Suppressor macrophage treated with lipopolysaccharide for 4 hours (primary cell): ENCODE data around the gene NRXN3.

Source experiments
- DNase-seq: peaks from one replicate; pipeline ENCODE4 v3.0.0-alpha.2; 2020

The NRXN3 gene

DNA sequence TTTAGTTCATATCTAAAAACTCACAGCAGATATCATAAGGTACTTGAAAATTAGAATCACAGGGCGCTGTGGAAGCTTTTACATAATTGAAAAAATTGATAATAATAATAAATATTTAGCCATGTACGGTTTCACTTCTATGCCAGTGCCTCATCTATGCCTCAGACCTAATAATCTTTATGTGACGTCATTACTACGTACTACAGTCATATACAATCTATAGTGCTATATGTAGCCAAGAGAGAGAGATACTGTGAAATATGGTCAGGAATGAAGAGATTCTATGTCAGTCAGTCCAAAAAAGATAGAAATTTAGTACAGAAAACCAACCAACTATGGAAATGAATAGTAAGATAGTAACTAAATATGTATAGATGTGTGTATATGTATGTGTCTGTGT is 1010.5 kb downstream of the NRXN3 start:
- DNase-seq, result no peak

DNA sequence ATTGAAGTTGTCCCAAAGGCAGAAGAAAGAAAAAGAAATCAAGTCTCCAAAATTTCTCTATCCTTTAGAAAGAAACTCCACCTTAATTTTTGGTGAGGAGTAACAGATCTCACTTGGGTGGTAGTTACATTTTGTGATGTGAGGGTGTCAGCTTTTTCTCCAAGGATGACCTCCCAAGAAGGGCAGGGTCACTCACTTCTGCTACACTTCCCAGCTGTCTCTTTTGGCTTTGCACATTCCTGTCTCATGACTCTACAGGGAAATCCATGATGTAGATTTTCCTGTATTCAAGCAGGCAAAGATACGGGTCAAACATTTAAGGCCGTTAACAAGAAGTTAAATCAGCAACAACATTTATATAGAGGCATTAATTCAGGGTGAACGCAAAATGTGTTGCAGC is 1016.4 kb downstream of the NRXN3 start:
- no peak for DNase-seq

DNA sequence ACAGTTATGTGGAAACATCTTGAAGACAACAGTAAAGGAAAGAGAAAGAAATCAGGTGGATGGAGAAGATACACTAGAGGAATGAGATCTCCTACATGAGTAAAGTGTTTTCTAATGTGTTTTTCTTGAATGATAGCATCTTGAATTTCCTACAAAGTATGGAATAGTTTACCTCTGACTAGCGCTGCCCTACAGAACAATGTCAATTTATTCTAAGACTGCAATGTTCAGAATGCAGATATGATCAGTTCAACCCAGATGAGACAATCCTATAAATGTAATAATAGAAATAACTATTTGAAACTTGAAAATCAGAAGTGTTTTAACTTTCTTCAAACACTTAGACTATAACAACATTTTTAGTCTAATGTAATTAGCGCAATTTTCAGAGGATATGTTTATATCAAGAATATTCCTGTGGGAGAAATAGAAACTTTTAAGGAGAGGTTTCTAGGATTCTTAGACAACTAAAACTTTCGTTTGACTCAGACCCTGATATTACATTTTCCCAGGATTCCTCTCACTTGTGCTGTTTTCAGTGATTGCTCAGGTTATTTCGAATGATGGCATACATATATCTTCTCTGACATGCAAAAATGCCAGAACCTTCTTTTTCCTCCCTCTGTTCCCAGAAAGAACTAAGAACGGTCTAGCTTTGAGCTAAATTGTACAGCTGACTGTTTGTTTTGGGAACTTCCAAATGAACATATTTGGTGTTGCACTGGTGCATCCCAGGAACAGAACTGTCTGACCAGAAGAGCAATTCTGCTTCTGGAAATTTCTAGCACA is 1023.7 kb downstream of the NRXN3 start:
- no peak for DNase-seq

DNA sequence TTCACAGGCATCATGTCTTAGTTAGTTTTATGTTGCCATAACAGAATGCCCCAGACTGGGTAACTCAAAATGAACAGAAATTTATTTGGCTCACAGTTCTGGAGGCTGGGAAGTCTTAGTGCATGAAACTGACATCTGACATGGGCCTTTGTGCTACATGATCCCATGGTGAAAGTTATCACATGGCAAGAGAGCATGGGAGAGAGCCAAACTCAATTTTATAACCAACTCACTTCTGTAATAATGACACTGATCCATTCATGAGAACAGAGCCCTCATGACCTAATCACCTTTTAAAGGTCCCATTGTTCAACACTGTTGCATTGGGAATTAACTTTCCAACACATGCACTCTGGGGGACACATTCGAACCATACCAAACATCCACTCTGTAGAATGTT is 1026.0 kb downstream of the NRXN3 start:
- no peak for DNase-seq

DNA sequence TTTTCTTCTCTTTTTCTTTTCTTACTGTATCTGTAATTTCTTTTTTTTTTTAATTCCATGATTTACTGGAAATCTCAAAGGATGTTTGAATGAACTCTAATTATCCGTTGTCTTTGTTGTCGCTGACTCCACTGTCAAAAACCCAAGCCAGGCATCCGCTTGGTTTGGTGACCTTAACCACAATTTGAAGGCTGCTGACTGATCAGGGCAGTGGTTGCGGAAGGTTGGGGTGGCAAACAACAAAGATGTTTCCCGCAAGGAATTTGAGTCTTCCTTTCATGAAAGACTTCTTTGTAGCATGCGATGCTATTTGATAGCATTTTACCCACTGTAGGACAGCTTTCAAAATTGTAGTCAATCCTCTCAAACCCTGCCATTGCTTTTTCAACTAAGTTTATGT is 1027.3 kb downstream of the NRXN3 start:
- DNase-seq, result no peak

DNA sequence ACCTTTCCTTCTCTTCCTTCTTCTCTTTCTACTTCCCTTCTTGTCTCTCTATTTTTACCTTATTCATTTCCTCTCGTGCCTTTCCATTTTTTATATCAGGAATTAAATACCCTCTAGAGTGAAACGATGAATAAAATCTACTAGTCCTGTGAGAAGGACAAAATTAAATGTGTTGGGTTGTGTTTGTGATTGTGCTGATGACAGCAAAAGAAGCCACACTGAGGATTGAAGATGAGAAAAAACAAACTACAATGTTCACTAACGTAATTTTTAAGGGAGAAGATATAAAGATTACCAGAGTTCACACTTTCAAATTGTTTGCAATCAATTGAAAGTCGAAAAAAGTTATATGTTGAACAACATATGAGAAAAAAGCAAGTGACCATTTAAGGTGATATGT is 1029.0 kb downstream of the NRXN3 start:
- DNase-seq, result no peak

DNA sequence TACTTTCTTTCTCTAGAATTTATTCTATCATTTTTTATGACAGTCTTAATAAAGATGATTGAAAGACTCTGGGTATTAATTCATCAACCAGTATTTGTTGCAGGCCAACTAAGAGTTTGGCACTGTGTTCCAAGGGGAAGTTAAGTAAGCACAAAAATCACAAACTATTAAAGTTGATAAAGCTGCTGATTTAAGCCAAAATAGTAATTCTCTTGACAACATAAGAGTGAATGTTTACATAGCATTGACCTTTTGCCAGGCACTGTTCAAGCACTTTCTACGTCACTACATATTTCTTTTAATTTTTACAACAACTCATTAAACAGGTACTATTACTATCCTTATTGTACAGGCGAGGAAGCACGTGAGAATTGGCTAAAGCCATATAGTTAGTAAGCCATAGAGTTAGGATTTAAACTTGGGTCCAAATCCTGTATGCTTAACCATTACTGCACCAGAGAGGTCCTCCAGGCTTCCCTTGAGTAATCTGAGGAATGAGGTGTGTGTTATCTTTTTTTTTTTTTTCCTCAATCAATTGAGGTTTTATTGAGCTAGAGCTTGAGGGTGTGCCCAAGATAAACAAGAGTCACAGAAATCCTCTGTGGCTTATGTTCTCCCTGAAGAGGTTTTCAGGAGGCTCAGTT is 1031.5 kb downstream of the NRXN3 start:
- DNase-seq, result no peak

DNA sequence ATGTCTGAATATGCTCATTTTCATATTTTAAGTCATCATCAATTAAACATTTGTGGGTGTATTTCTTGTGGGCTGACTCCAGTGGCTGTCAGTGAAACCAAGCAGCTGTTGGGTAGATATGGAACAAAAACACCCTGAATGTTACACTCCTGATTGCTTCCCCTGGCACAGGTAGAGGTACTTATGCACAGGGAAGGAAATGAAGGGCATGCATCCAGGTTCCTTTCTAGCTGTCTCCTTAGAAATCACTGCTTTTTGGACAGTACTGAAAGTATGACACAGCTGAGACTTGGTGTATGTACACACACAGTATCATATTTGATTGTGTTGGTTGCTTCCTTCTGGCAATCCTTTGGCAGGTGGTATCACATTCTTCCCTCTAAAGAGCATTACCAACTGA is 1034.4 kb downstream of the NRXN3 start:
- no peak for DNase-seq

DNA sequence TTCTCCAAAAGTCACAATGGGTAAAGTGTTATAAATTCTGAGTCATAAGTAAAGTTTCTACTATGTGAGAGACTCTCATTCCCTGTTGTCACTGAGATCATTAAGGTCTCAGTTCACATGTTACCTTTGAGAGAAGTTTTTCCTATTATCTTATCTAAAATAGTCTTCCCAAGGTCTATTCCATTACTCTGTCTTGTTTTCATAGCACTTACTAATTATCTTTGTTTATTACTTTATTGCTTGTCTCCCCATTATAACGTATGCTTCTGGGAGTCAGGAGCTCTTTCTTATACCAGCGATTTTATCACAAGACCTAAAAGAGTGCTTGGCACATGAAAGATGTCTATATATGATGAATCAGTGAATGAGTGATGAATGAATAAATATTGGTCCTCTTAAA is 1039.2 kb downstream of the NRXN3 start:
- no peak for DNase-seq

DNA sequence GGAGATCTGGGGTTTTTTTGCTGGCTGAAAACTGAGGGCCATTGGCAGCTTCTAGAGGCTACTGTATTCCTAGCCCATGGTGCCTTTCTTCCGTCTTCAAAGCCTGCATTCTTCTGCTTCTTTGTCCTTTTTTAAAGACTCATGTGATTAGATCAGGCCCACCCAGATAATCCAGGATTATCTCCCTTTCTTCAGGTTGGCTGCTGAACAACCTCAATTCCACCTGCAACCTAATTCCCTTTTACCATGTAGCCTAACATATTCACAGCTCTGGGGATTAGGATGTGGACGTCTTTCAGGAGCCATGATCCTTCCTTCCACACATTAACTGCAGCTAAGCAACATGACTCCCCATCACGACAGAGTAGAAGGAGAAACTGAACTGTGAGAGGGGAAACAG is 1055.6 kb downstream of the NRXN3 start:
- DNase-seq, result no peak

DNA sequence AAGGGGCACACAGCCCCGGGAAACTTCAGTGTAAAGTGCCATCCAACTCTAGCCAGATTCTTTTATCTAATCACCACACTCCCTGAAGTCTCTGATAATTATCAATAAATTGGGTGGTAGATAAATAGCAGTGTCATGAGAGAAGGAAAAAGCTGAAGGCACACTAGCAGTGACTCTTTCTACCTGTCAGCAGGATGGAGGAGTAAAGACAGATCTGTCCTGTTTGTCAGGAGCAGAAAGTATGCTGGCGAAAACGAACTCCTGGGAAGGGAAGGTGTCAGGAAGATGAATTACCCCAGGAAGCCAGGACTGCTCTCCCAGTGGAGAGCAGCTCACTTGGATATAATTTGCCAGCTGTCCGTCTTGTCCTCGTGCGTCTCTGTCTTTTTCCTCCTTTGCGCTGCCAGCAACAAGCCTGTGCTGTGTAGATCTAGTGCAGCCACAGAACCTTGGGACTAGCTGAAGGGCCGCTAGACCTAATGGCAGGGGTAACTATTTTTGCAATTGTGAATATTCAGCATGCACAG is 1059.3 kb downstream of the NRXN3 start:
- DNase-seq, result no peak

DNA sequence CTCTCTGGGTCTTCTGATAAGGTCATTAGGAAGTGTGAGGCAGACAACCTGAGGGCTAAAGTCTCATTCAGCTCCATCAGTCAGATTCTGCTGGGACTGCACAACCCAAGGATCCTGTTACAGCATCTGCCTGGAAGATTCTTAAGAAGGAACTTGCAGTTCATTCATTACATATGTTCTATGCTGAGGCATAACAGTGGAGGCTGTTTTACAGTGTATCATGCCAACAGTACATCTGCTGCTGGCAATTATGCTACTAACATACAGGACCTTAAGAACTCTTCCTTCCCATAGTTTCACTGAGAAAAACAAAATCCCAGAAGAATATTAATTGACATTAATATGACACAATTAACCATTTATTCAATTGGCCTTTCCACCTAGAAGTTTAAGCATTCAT is 1072.5 kb downstream of the NRXN3 start:
- no peak for DNase-seq

DNA sequence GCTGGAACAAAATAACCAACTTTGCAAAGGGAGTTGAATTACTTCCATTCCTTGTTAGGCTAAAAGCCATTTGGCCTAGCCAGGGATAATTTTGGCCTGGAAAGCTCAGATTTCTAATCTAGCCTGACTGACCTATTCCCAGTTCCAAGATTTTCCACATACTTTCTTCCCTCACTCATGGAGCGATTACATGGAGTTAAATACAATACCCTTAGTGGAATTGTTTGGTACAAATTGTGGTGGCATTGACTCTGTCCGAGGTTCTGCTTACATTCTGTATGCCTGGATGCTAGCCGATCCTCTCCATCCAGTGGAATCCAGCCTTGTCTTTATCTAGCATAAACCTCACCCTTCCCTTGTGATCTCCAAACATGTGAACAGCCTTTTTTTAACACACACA is 1076.0 kb downstream of the NRXN3 start:
- no peak for DNase-seq

DNA sequence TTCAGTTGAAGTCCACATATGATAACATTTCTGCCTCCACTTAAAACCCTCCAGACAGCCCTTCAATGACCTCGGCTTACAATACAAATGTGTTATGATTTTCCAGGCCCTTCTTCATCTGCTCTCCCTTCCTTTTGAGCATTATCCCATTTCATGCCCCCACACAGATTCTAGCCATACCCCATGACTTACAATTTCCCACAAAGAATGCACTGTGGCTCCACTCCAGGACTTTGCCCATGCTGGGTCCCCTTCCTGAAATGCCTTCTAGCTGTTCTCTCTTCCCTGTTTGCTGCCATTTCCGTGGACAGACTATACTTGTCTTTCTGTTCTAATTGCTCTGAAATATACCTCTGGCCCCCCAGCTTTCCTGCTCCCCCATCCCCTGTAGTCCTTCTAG is 1078.0 kb downstream of the NRXN3 start:
- DNase-seq, result no peak

DNA sequence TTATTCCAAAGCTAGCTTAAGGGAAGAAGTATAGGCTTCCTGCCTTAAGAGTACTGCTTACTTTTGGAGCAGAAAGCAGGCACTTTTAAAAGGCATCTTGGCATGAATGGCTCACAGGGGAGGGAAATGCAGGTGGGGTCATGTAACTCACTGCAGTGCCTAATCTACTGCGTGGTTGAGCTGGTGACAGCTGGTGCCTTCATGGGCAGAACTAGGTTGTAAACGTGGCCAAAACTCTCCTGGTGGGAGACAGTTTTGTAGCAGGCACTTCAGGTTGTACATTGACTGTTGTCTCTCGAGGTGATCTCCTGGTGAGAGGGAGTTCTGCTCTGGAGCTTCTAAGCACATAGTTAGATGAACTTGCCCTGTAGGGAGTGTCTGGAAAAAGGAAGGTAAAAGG is 1078.6 kb downstream of the NRXN3 start:
- no peak for DNase-seq

DNA sequence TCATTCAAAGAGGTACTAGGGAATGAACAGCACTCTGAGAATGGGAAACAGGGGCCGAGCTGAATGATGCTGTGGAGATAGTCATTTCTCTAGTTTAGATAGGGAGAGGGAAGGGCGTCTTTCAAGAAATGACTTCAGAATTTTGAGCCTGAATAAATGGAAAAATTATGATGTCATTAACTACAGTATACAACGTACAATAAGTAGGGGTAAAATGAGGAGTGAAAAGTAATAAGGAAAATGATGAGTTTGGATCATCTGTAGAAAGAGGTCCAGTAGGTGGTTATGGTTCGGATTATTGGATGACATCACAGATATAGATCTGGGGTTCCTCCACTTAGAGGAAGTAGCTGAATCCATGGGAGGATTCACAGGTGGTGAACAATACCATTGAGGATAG is 1081.1 kb downstream of the NRXN3 start:
- no peak for DNase-seq

DNA sequence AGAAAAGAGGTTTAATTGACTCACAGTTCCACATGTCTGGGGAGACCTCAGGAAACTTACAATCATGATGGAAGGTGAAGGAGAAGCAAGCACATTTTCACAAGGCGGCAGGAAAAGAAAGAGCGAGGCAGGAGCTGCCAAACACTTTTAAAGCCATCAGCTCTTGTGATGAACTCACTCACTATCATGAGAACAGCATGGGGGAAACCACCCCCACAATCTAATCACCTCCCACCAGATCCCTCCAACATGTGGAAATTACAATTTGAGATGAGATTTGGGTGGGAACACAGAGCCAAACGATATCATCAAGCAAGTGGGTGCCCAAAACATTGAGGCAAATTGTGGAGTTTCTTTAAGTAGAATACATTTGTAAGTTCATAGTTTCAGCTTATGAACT is 1083.4 kb downstream of the NRXN3 start:
- no peak for DNase-seq

DNA sequence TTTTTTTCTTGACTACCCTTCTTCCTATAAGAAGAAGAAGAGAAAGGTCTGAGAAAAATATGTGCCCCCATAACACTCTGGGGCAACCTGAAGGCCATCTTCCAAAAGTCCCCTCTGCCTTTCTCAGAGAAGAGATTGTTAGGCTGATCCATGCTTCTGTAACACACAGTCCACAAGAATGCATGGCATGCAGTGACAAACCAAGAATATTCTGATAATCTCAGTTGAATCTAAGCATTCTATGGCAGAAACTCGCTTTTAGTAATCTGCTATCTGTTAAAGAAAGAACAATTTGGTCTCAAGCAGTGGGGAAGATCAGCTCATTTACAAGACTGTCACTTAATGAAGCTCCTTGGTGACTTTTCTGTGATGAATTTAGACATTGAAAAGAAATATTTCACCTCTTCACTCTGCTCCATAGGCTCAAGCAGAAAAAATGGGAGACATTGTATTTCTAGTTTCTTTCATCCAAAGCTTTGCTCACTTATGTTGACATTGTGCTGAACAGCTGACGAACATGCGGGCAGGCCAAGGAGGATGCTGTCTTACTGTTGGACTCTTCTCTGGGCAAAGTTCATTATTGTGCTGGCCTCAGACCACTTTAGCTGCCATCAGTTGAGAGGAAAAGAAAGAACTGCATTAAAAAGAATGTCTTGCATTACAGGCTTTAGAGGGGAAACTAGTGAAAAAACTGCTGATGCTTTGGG is 1084.0 kb downstream of the NRXN3 start:
- DNase-seq, result no peak

DNA sequence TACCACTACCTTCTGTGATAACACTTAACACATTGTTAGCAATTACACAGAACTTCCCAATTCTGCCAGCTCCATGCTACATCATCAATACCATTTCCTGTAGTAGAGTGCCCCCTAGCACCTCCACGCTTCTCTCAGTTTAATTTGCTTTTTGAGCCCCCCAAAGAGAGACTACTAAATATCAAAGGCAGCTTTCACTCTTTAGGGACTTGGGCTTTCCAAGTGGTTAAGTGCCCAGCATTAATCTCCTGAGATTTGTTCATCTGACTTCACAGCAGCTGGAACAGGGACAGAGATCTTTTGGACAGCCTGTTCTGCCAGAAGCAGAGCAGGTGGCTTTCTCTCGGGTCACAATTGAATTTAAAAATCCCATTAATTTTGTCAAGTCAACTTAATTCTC is 1086.2 kb downstream of the NRXN3 start:
- no peak for DNase-seq

DNA sequence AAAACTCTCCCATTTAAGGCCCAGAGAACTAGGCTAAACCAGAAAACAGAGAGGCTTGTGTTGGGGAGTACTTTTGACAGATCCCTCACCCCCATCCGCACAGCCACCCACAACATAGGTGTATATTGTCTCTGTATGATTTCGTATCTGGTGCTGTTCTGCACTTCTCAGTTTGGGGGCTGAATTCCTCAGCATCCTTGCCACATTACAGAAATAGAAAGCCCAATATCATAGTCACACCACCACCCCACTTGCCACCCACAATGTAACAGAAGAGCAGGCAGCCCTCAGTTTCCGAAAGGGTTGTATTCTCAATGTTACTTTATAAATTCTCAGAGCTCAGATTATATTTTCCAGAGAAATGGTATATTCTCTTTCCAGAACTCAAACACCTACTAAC is 1090.2 kb downstream of the NRXN3 start:
- no peak for DNase-seq

DNA sequence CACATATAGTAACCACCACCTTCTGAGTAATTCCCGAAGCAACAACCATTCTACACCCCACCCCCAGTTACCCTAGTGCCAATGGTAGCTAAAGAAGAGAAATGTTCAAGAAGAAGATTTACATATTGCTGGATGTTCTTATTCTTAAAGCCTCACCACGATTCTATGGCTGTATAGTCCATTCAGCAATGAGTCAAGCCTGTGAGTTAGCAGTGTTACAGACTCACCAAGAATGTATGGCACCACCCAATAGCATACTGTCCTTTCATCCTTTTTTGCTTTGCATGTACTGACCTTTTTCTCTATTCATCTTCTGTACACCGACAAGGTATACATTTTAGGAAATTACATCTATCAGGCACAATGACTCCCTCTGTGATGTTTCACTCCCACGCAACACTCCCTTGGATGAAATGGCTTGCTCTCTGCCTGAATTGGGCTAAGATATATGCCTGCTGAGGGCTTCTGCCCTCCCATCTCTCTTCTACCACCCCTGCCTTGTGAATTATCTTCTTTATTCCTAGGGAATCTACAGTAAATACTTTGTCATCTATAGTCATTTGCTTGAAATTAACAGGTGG is 1095.3 kb downstream of the NRXN3 start:
- DNase-seq, result no peak

DNA sequence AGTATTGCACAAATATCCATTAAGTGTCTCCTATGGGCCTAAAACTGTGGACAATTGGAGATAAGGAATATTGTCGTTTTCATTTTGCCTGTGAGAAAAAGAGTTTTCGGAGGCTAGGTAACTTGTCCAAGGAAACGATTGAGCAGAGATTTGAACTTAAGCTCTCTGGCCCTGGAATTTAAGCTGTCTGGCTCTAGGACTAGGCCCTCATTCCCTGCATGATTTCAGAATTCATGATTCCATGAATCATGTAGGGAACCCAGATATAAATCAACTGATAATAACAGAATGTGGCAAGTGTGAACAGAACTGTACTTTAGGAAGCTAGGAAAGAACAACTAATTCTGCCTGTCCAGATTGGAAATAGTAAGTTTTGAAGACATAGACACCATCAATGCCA is 1100.2 kb downstream of the NRXN3 start:
- no peak for DNase-seq

DNA sequence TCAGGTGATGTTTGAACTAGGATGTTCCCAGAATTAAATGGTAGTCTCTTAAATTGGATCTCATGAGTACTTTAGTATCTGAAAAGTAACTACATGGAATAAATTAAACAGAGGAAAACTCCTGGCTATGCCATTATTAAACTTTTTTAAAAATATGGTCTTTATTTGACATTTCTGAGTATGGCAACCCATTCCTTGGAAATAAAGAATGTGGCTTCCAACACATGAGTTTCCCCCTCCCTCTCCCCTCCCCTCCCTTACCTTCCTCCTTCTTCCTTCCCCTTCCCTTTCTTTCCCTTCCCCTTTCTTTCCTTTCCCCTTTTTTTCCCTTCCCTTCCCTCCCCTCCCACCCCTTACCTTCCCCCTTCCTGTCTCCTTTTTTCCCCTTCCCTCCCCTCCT is 1100.9 kb downstream of the NRXN3 start:
- no peak for DNase-seq
